HG03095 (cell line): ENCODE results near the gene CDH15.

Experiments used
- ATAC-seq: cut with Tn5 transposase; IDR thresholded peaks from one replicate; pipeline ENCODE4 v1.9.1; 2021; ENCODE audit warnings: moderate library complexity; ENCODE audit not compliant: unreplicated experiment

CDH15 gene

DNA sequence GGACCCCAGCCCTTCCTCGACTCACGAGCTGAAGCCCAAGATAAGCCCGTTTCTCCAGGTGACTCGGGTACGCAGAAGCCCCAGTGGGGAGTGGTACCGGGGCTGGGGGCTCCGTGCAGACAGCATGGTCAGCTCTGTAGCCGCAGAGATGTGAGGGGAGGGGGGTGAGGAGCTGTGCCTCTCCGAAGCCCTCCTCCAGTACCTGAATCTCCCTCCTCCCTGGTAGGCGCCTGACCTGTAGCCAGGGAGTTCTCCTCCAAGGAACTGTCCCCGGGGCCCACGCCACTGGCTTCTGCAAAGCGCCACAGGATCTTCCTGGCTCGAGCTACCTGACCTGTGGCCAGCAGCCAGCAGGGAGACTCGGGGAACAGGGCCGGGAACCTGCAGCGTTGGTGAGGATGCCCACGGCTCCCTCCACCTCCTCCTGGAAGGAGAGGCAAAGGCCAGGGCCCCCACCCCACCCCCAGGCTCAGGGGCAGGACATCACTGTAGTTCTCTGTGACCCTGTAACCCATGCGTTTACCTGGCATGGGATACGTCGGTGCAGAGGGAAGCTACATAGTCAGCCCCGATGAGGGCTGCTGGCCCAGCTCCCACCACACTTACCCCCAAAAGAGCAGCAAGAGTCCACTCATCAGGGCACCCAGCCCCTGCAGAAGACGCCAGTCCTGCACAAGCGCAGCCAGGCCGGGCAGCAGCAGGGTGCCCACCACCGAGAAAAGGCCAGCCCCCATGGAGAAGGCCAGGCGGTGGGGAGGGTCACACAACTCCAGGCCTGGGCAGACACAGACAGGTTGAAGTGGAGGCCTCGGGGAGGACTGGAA is 27.1 kb downstream of the CDH15 start:
- ATAC-seq, result no peak

DNA sequence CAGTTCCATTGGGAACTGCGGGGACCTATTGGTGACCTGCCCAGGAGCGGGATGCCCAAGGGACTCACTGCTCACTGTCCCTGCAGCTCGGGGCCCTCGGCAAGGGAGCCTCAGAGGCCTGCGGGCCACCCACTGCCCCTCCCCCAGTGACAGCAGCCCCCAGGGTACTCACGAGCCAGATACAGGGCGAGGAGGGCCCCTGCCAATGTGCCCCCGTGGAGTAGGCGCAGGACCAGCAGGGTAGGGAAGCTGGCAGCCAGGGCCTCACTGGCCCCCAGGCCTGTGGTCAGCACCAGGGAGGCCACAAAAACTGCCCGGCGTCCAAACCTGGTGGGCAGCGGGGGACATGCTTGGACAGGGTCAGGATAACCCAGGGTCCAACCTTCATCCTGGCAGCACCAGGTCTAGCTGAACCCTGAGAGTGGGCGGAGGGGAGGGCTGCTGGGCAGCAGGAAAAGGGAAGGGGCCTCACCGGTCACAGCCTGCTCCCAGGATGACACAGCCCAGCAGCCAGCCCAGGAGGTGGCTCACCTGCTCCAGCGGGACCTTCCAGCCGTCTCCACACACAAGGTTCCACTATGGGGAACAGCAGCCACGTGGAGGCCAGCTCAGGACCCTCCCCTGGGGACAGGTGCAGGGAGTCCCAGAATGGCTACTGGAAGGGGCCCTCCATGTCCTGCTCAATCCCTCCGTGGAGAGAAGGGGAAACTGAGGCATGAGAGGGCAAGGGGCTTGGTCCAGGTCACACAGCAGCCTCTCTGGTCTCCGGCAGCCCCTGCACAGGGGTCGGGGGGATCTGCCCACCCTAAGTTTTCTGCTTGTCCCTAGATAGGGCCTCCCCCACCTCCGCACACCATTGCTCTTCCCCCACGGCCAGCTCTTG is 27.9 kb downstream of the CDH15 start:
- no peak for ATAC-seq

DNA sequence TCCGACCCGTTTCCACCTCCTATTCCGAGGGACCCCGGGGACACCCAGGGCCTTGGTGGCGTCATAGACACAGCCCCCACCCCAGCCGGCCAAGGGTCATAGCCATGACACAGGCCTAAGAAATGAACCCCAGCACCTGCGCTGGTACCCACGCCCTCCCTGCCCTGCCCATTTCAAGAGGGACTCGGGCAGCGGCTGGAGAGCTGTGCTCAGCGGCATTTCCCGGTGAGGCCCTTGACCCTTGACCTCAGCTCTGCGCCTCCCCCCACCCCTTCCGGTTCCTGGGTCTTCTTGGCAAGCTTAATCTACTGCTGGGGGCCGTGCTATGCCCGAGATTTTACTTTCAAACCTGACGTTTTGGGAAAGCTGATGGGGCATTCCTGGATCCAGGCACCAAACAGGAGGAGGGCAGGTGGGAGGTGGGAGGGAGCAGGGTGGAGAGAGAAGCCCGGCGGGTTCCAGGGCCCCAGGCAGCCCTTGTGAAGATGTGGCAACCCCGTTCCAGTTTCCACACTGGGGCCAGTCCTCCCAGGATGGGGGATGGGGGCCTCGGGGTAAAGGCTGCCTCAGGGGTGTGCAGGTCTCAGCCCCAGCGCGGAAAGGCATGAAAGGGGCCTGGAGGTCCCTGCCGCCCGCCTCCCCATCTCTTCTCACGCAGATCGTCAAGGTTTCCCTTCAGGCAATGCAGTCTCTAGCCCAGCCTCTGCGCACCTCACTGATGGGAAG is 28.7 kb downstream of the CDH15 start, which contains the start of gene SLC22A31:
TSS of gene SLC22A31 (minus strand) at position 414 of the 726 bp plus-strand sequence. CDS start at position 378, 36 bp downstream.
- ATAC-seq, result no peak

DNA sequence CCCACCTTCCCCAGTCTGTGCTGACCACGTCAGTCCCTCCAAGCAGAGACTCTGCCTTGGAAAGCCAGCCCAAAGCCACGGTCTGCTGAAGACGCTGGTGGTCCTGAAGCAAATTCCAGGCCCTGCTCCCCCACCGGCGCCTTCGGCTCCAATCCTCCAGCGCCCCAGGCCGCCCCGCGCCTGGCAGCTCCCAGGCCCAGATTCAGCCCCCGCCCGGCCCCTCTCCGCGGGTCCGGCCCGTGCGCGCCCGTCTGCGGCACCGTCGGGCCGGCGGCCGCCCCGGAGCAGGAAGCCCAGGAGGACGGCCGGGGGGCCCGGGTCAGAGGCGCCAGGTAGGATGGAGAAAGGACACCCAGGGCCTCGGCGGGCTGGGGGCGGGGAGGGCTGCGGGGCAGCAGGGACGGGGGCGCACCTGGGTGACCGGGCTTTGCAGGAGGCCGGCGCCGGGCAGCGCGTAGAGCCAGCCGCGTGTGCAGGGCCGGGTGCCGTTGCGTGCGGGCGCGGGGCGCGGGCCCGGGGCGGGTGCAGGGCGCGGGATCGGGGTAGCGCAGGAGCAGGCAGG is 29.4 kb downstream of the CDH15 start:
- ATAC-seq, result no peak

DNA sequence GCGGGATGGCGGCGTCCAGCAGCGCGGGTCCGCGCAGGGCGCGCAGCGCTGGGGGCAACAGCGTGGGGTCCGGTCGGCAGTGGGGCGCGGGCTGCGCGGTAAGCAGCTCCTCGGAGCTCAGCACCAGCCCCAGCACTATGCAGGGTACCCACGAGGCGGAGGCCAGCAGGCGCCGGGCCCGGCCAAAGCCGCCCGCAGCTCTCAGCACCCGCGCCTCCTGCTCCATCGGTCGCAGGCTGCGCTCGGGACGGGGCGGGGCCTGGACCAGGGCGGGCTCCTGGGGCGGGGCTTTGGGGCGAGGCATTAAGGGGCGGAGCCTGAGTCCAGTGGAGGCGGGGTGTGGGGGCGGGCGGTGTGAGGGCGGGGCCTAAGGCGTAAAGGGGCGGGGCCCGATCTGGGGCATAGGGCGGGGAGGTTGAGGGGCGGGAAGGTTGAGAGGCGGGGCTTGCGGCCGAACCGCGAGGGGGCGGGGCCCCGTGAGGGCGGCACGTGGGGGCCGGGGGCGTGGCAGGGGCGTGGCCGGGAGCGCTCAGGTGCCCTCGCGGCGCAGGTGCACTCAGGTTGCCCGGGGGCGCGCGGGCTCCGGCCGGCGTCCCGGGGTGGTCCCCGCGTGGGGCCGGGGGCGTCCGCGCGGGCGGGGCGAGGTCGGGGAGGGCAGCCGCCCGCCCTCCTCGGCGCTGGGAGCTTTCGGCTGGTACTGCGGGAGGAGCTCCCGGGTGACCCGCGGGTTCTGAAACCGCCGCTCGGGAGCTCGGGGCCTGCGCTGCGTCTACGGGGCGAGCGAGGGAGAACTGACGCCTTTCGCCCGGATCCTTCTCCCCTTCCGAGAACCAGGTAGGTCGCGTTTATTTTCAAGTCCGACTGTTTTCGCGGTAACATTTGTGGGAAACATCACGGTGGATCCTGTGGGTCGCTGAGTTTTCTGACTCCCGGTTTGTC is 30.2 kb downstream of the CDH15 start:
- ATAC-seq, result no peak

DNA sequence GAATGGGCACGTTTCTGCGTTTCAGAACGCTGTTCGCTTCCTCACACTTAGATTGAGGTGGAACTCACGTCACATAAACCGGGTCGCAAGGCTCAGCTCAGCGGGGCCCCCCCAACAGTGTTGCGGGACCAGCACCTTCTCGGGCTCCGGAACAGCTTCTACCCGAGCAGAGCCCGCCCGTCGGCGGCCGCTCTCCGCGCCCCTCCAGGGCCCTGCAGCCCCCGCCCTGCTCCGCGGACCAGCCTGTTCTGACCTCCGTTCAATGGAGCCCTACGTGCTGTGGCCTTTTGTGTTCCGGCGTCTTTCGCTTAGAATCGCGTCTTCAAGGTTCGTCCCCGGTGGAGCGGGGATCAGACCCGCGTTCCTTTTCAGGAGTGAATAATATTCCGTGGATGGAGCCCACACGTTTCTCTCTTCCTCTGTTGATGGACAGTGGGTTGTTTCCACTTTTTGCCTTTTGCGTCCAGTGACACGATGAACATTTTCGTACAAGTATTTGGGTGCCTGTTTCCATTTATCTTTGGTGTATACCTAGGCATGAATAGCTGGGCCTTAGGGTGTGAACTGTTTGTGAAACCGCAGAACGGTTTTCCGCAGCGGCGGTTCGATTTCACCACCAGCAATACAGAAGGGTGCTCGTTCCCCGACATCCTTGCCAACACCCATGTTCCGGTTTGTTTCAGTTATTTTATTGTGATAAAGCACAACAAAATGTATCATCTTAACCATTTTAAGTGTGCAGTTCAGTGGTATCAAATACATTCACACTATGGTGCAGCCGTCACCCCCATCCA is 31.1 kb downstream of the CDH15 start:
- no peak for ATAC-seq

DNA sequence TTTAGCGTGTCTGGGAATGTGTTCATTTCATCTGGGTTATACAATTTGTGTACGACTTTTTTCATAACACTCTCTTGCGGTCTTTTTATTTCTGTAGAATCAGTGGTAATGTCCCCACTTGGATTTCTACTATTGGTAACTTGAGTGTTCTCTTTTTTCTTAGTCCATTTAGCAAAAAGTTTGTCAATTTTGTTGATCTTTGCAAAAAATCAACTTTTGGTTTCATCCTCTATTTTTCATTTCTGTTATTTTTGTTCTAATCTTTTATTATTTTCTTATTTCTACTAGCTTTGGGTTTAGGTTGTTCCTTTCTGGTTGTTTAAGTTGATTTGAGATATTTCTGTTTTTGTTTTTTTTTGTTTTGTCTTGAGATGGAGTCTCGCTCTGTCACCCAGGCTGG is 36.4 kb downstream of the CDH15 start:
- no peak for ATAC-seq

DNA sequence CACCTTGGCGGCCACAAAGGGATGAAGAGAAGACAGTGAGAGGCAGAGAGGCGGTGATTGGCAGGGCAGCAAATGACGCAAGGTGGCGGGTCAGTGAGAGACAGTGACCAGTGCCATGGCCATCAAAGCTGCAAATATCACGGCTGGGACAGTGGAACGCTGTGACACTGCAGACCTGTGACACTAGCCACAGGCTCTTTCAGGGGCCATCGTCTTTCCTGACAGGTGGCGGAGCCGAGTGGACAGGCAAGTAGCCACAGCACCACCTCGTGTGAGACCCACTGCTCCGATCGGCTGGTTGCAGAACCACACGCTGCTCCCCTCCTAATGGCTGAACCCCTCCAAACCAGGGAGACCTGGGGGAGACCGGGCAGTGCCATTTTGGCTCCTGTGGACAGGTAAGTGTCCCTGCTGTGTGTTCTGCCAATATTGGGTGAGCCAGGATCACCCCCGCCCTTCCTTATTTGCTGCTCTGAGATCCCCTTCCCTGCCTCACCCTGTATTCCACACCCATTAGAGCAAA is 38.0 kb downstream of the CDH15 start:
- ATAC-seq, result no peak

DNA sequence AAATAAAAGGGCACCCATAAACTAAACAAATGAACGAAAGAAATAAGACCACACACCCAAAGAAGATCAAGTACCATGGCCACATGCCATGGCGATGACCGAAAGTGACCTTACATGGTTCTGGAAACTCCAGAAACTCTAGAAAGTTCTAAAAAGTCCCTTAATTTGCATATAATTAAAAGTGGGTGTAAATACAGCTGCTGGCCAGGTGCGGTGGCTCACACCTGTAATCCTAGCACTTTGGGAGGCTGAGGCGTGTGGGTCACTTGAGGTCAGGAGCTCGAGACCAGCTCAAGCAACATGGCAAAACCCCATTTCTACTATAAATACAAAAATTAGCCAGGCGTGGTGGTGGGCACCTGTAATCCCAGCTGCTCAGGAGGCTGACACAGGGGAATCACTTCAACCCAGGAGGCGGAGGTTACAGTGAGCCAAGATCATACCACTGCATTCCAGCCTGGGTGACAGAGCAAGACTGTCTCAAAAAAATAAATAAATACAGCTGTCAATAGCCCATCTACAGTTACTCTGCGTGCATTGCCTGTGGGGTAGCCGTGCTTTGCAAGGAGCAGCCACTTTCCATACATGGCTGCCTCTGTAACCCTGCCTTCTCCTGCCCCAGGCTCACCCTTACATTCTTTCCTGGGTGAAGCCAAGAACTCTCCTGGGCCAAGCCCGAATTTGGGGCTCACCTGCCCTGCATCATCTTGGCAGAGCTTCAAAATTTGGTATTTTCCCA is 38.8 kb downstream of the CDH15 start:
- ATAC-seq, result no peak

DNA sequence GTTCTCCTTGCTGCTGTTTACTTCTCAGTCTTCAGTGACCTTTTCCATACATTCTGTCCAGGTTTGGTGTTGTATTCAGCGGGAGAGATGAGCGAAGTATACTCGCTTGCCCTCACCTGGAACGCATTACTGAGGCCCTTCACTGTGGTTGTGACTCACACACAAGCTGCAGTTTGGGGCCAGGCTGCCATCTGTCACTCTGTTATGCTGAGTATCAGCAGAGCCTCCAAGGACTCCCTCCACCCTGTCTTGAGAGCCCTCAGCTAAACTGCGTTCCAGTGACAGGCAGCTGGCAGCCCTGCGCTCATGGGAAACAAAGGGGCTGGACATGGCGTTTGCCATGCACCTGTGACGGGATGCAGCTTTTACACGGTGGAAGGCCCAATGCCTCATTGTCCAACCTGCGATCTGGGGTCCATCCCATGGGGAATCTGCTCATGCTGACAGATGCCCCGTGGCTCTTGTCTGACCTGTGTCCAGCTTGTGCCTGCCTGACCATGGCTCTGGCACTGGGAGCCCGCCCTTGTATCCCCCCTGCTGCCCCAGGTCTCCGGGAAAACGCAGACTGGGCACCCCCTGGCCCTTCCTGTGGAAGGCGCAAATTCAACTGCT is 39.5 kb downstream of the CDH15 start:
- no peak for ATAC-seq

DNA sequence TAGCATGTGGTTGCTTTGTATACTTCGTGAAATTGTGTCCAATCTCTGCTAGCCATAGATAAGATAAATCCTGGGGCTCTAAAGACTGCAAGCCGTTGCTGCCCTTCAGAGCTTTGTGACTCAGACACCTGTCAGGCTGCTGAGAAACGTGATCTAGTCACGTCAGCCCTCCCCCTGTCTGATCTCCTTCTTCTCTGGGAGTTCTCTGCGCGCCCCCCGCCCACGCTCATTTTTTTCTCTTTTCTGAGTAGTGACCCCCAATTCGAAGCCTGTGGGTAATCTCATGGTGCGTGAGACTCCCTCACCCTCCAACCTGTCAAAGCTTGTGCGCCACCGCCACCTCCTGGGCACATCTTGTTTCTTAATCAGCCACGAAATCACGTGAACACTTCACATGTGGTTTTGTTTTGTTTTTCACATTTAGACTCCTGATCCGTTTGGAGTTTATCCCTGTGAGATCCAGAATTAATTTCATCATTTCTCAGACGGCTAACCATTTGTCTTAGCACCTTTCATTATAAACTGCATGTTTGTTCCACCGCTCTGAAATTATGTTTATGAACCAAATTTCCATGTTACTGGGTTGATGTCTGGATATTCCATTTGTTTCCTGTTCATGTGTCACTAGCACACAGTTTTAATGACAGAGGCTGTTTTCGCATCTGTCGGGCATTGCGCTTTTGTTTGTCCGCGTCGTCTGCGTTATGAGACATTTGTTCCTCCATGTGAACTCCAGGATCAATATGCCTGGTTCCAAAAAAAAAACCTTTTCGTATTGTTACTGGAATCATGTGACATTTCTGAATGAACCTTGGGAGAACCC is 45.0 kb downstream of the CDH15 start:
- no peak for ATAC-seq

DNA sequence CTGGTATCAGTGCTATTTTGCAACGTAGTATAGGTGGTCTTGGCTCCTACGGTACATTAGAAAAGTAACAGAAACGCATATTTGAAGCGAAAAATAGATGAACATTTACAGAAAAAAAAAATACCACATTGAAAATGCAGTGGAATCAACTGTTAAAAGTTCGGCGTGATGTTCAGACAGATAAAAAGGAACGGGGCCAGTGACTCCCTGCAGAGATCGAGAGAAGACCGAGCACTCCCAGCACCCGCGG is 45.5 kb downstream of the CDH15 start:
- no peak for ATAC-seq

DNA sequence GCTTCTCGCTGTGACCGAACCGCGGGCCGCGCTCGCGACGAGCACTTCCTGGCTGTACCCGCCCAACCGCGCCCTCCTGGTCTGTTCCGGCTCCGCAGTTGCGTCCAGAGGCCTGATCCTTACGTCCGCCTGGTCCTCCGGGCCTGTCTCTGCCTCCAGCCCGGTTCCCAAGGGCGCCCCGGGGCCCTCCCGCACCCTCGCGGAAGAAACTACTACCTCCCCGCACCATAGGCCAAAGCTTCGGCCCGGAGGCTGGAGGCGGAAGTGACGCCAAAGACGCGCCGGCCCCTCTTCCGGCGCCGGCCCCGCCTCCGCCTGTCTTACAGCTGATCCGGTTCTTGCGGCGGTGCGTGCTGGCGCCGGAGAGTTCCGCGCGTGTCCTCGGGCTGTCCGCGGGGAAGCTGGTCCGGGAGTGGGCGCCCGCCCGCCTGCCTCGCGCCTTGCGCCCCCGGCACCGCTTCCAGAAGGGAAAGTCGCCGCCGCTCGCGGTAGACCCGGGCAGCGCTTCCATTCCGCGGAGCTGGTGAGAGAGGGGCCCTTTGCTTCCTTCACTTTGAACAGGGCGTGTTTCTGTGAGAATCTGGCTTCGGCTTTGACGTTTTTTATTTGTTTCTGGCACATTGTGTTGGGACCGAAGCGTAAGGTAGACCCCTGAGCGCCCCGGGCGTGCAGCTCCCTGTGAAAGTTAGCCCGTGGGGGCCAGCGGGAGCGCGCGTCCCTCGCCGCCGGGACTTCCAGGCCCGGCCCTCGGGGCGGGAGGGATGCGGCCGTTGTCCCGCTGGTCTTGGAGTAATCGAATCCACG is 46.0 kb downstream of the CDH15 start, which contains the start of gene ZNF778:
TSS of gene ZNF778 (plus strand) at position 316 of the 804 bp plus-strand sequence. CDS start 3,425 bp downstream, outside the sequence.
- peak; percentile 73 for ATAC-seq

DNA sequence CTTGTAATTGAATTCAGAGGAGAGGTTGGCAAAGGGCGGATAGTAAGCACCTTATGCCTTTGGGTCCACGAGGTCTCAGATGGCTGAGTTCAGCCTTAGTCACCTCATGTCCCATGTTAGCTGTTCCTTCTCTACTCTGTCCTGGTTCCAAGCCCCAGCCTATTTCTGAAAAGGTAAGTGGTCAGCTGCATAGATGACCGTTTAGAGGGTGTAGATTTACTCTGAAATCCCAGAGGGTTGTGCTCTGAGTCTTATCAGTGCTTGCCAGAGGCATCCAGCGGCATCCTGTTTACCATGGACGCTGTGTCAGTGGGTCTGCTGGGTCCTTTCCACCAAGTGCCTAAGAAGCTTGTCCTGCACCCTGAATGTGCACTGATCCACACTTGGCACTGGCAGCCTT is 47.8 kb downstream of the CDH15 start:
- no peak for ATAC-seq

DNA sequence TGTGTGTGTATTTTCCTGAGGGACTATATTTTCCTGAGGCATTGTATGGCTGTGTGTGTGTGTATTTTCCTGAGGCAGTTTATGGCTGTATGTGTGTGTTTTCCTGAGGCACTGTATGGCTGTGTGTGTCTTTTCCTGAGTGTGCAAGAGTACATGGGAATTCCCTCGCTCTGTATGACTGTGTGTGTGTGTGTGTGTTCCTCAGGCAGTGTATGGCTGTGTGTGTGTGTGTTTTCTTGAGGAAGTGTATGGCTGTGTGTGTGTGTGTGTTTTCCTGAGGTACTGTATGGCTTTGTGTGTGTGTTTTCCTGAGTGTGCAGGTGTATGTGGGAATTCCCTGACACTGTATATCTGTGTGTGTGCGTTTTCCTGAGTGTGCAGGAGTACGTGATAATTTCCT is 50.1 kb downstream of the CDH15 start:
- ATAC-seq, result no peak

DNA sequence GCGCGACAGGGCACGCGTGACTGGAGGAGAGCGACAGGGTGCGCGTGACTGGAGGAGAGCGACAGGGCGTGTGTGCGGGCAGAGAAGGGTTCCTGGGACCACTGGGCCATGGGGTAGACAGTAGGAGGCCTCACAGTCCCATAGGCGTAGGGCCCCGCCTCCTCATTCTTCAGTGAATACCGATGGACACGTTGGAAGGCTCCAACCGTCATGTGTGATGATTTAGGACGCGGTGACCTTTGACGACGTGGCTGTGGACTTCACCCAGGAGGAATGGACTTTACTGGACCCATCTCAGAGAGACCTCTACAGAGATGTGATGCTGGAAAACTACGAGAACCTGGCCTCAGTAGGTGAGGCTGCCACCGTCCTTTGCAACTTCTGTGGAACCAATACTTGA is 51.4 kb downstream of the CDH15 start:
- ATAC-seq, result no peak
